ENCODE results near the gene ERRFI1.

- TF ChIP-seq CTCF (IDR thresholded peaks at IDR 0.05), result no peak
- TF ChIP-seq POLR2A (IDR thresholded peaks at IDR 0.05), result no peak
Measured at GRCh38 chr1:7962014-7962335, 64.1 kb downstream of the ERRFI1 start.

Measured in uterus (tissue), 2 donors.